HG02870 (cell line): Measurements from ENCODE around the gene STK11IP.

Experiments
- ATAC-seq: cut with Tn5 transposase; IDR thresholded peaks from one replicate; pipeline ENCODE4 v1.9.1; 2021; ENCODE audit warnings: mild to moderate bottlenecking, moderate library complexity; ENCODE audit not compliant: unreplicated experiment

The STK11IP gene, protein sequence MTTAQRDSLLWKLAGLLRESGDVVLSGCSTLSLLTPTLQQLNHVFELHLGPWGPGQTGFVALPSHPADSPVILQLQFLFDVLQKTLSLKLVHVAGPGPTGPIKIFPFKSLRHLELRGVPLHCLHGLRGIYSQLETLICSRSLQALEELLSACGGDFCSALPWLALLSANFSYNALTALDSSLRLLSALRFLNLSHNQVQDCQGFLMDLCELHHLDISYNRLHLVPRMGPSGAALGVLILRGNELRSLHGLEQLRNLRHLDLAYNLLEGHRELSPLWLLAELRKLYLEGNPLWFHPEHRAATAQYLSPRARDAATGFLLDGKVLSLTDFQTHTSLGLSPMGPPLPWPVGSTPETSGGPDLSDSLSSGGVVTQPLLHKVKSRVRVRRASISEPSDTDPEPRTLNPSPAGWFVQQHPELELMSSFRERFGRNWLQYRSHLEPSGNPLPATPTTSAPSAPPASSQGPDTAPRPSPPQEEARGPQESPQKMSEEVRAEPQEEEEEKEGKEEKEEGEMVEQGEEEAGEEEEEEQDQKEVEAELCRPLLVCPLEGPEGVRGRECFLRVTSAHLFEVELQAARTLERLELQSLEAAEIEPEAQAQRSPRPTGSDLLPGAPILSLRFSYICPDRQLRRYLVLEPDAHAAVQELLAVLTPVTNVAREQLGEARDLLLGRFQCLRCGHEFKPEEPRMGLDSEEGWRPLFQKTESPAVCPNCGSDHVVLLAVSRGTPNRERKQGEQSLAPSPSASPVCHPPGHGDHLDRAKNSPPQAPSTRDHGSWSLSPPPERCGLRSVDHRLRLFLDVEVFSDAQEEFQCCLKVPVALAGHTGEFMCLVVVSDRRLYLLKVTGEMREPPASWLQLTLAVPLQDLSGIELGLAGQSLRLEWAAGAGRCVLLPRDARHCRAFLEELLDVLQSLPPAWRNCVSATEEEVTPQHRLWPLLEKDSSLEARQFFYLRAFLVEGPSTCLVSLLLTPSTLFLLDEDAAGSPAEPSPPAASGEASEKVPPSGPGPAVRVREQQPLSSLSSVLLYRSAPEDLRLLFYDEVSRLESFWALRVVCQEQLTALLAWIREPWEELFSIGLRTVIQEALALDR

DNA sequence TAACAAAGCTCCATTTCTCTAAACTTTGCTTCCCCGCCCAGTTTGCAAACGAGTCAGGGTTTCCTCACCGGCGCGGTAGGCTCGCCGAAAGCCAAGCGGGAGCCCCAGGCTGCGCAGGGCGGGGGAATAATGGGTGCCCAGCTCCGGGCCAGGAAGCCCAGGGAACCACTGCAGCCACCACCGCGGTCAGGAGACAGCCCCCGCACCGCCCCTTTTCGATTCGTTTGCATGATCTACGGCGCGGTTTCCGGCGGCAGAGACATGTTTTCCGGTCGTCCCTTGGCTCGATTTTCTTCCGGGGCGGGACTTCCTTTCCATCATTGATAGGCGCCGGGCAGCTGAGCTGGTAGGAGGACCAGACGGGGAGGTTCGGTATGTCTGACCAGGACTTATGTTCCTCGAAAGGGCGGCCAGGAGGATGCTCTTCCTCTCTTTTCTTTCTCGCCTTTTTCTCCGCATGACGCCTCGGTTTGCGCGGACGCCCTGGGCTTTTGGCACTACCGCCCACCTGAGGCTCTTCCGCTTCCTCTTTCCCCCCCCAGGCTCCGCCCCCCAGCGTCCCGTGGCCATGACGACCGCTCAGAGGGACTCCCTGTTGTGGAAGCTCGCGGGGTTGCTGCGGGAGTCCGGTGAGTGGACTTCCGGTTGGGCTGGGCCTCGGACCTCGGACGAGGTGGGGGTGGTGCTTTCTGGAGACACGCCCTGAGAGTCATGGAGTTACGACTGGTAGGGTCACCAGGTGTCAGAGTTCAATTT, at the start of gene STK11IP:
Gene STK11IP (plus strand): TSS at position 306 of the 756 bp plus-strand sequence. CDS start 263 bp downstream, at position 569.
- peak; percentile 92 for ATAC-seq

DNA sequence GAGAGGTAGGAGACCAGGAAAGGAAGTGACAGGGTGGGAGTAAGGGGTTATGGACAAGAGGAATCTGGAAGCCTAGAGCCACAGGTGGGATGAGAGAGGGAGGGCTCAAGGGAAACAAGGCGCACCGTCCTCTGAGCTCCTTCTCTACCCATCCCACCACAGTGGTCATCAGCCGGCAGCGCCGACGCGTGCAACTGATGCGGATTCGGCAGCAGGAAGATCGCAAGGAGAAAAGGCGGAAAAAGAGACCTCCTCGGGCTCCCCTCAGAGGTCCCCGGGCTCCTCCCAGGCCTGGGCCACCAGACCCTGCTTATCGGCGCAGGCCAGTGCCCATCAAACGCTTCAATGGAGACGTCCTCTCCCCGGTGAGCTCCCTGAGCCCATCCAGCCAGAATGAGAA, 48.7 kb upstream of the STK11IP start:
- ATAC-seq, result no peak

DNA sequence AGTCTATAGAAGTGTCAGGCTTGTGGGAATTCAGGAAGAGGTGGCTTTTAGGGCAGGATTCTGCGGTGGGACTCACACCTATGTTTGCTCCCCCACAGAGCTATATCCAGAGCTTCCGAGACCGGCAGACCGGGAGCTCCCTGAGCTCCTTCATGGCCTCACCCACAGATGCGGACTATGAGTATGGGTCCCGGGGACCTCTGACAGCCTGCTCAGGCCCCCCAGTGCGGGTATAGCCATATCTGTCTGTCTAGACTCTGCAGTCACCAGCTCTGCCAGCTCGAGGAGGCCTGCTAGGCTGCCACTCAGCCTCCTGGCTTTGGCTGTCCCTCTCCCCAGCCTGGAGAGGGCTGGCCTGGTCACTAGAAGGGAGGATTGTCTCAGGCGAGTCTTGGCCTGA, 48.0 kb upstream of the STK11IP start:
- ATAC-seq, result no peak

DNA sequence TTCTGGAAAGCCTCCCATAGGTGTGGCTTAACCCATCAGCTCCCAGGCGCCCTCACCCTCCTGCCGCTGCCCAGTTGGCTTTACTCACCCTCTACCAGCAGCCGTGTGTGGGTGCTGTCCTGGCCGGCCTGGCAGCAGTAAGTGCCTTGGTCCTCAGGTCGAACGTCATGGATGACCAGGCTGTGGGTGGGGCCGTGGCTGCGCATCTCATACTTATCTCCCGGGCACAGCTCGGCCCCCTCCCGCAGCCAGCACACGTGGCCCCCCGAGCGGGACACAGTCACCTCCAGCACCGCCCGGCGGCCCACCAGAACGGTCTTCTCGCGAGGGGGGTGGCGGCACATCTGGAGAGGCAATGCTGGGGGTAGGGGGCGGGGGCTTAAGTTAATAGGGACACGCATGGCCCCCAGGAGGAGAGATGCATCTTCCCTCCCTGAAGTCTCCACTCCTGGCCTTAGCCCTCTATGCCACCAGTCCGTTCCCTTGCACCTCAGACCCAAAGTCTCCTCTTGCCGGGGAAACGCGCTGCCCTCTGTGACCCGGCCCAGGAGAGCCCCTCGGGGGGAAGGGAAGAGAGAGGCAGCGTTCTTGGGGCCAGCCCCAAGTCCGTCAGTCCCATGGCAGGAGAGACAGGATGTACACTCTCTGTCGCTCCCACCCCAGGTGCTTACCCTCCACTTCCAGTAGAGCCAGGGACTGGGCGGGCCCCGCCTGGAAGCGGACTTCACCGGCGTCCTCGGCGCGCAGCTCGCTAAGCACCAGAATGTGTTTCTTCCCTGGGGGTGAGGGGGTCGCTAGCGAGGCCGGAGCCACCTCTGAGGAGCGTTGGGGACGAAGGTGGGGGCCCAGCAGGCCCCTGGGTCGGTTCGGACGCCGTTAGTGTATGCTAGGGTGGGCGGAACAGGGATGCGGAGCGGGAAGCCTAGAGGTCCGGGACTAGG, 45.9 kb upstream of the STK11IP start:
- ATAC-seq, result peak; percentile 15

GRCh38 chr2:219552382-219553167, 45.1 kb upstream of the STK11IP start:
- peak; percentile 92 for ATAC-seq

- ATAC-seq, result no peak
Observed at GRCh38 chr2:219553168-219553417, 44.6 kb upstream of the STK11IP start.

DNA sequence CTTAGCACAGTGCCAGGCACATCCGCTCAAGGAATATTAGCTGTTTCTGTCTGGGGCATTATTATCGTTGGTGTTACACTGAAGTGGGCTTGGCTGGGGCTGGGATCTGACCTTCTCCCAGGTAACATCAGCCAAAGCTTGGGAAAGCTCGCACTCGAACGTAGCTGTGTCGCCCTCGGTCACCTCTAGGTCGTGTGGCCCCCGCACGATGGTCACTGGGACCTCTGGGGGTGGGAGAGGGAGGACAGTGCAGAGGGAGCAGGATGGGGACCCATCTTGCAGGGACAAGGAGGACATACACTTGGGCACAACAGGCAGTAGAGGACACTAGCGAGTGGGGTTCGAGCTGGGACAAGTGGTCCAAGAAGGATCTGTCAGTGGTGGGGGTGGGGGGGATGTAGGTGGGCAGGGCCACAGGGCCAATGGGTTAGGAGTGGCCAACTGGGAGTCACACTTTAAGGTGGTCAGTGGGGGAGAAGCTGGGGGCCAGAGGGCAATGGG, 44.1 kb upstream of the STK11IP start:
- ATAC-seq, result no peak

DNA sequence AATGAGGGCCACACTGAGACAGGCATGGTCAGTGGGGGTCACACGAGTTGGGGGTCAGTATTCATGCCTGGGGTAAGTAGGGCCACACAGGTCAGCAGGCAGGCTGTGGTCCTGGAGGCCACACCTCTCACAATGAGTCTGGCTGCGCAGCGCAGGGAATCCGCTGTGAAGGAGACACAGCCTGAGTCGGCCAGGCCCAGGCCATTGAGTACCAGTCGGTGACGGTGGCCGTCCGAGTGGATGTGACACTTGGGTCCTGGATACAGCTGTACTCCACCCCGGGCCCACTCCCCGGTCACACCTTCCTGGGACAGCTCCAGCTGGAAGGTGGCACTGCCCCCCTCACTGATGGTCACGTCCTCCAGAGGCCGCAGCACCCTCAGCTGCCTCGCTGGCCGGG, 43.3 kb upstream of the STK11IP start:
- no peak for ATAC-seq

DNA sequence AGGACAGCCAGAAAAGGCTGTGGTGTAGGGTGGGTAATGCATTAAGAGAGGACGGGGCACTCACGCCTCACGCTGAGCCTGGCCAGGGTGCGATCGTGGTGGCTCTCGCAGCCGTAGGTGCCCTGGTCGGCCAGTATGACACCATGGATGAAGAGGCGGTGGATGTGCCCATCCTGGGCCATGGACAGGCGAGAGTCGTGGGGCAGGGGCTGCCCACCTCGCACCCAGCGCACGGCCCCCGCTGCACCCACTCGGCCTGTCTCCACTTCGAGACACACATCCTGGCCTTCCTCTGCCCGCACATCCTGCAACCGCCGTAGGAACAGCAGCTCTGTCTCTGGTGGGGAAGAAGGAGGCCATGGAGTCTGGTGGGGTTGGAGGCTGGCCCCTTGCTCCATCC, 41.7 kb upstream of the STK11IP start:
- ATAC-seq, result no peak

DNA sequence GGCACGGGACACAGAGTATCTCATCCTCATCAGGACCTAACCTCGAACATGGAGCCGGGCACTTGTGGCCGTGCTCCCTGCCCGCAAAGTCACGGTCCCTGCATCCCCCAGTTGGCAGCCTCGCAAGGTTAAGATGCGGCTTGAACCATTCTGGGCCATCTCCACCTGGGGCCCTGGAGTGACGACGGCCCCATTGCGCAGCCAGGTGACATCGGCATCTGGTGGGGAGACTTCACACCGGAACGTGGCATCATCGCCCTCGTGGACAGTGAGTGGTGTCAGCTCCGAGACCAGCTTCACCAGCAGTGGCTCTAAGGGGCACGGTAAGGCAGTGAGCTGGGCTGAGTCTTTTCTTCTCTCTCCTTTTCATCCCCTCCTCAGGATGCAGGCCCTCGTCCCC, 41.2 kb upstream of the STK11IP start:
- no peak for ATAC-seq

DNA sequence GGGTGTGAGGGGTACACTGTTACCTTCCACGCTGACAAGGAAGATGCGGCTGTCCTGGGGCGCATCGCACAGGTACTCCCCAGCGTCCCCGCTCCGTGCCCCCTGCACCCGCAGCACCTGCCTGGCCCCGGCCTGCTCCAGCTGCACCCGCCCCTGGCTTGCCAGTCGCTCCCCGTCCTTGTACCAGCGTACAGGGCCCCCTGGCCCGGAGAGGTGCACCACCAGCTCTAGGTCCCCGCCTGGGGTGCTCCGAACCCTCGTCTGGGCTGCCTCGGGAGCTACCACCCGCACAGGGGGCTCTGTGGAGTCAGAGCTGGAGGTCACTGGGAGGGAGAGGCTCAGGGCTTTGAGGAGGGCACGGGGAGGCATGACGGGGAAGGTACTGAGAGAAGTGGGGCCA, 40.3 kb upstream of the STK11IP start:
- no peak for ATAC-seq

- ATAC-seq, result no peak
Observed at GRCh38 chr2:219557791-219558785, 39.6 kb upstream of the STK11IP start.

DNA sequence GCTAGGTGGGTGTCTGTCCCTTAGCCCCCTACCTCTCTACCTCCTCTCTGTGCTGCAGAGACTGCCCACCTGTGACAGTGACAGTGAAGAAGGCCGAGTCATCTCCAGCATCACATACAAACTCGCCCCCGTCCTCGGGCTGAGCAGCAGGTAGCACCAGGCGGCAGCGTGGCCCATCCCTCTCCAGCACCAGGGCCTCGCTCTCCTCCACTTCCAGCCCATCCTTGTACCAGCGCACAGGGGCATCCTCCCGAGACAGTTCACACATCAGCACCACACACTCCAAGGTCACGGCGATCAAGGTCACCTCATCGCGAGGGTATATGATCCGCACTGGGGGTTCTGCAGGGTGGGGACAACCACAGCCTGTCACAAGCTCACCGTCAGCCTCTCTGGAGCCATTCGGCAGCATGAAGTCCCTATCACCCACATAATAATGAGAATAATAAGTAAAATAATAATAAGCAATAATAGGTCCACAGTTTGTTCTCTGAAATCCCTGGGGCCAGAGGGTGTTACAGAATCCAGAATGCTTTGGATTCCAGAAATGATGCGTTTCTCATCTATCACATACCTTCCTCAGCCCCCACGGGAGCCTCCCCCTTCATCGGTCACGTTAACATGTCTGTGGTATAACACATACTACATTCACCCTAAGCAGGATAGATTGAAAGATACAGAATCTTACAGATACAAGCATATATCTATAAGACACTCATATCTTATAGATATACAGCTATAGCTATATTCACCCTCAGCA, 38.3 kb upstream of the STK11IP start:
- no peak for ATAC-seq

DNA sequence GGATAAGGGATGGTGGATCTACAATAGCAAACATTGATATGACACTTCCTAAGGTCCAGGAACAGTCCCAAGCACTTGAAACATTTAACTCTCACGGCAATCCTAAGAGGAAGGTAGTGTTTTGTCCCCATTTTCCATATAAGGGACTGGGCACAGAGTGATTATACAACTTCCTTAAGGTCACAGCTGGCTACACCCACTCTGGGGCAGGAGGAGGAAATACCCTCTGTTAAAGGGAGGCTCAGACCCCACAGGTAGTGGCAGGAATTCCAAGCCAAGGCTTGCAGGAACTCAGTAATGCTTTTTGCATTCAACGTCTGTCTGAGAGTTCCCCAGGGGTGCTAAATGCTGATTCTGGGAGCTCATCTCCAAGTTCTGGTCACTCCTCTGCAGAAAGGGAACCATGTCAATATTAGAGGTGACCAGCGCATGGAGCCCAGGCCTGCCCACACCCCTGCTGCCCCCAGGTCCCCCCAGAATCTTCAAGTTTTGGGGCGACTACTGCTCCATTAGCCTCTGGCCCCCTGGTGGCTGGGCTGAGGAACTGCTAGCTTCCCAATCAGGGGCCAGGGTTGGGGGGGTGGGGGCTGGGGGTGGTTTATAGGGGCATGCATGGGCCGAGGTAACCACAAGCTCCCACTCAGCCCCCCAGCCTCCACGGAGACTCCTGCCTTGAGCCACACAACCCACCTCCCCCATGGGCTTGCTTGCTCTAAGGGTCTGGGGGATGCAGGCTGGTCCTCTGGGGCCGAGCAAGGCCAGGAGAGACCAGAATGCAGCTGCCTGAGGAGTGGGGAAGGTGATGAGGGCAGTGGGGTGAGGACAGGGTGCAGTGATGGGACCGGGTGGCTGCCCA, 37.4 kb upstream of the STK11IP start:
- ATAC-seq, result no peak

- ATAC-seq, result no peak
Observed at GRCh38 chr2:219560893-219561178, 36.8 kb upstream of the STK11IP start.
